Measurements from ENCODE around the gene CFAP77.

CFAP77 gene

DNA sequence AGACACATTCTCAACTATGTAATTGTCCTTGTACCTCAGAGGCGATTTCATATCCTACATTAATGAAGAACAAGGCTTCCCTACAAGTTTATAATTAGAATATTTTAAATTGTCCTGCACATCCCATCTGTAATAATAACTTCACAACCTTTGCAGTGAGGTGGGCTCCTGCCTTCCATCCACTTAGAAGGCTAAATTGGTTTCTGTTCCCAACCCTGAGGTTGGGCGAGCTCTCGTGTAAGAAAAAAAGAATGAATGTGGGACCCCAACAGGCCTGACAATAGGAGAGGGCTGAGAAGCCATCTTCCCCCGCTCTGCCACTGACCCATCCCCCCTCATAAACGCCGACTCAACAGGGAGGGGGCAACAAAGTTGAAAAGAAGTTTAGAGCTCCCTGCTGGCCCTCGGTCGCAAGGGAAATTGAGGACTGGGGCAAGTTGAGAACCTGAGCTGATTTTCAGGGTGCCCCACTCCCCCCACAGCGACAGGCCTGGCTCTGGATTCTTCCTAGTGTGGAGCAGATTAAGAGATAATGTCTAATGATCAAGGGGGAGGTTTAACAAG, 181.8 kb downstream of the CFAP77 start:
- TF ChIP-seq, protein P1, sequence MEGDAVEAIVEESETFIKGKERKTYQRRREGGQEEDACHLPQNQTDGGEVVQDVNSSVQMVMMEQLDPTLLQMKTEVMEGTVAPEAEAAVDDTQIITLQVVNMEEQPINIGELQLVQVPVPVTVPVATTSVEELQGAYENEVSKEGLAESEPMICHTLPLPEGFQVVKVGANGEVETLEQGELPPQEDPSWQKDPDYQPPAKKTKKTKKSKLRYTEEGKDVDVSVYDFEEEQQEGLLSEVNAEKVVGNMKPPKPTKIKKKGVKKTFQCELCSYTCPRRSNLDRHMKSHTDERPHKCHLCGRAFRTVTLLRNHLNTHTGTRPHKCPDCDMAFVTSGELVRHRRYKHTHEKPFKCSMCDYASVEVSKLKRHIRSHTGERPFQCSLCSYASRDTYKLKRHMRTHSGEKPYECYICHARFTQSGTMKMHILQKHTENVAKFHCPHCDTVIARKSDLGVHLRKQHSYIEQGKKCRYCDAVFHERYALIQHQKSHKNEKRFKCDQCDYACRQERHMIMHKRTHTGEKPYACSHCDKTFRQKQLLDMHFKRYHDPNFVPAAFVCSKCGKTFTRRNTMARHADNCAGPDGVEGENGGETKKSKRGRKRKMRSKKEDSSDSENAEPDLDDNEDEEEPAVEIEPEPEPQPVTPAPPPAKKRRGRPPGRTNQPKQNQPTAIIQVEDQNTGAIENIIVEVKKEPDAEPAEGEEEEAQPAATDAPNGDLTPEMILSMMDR (IDR thresholded peaks at IDR 0.05; ENCODE audit: borderline replicate concordance, control extremely low read depth, extremely low read depth, insufficient read depth, missing control alignments): no peak
- no peak for DNase-seq (ENCODE audit: low spot score)
- in situ Hi-C loops (cut with MboI; ENCODE audit: low sequenced_read_pairs, unreplicated experiment): no loop called here

DNA sequence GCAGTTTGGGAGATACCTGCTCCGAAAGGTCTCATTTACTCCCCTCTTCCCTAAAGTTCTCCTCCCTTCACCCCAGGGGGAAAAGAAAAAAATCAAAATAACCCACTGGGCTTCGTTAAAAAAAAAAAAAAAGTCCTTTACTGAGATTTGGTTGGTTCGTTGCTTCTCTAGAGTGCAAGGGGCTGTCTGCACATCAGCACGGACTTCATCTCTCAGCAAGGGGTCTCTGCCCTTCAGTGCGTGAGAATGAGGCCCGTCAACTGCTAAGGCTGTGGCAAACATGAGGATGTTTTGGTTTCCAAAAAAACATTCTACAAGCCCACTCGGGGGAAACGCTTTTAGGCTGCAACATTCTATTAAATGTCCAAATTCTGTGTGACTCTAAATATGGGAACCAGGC, 182.4 kb downstream of the CFAP77 start:
- DNase-seq (ENCODE audit: low spot score): no peak
- in situ Hi-C loops (cut with MboI; ENCODE audit: low sequenced_read_pairs, unreplicated experiment): no loop called here
- TF ChIP-seq, protein P1 (IDR thresholded peaks at IDR 0.05; ENCODE audit: borderline replicate concordance, control extremely low read depth, extremely low read depth, insufficient read depth, missing control alignments): no peak

DNA sequence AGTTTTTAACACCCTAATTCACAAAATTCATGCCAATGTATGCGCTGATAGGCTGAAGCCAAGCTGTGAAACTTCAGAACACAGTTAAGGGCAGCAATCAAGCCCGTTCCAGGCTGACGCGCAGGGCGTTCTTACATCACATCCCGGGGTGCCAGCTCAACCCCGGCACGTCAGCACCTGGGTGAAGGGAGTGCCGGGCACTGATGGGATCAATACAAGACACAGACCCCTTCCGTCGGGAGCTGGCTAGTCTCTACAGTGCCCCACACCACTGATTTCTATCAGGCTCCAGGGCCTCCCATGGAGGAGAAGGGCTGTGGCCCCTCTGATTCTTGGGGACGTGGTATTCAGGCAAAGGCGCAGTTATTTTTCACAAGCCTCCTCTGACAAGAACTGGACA, 184.4 kb downstream of the CFAP77 start:
- TF ChIP-seq, protein P1 (IDR thresholded peaks at IDR 0.05; ENCODE audit: borderline replicate concordance, control extremely low read depth, extremely low read depth, insufficient read depth, missing control alignments): no peak
- no peak for DNase-seq (ENCODE audit: low spot score)
- in situ Hi-C loops (cut with MboI; ENCODE audit: low sequenced_read_pairs, unreplicated experiment): no loop called here

DNA sequence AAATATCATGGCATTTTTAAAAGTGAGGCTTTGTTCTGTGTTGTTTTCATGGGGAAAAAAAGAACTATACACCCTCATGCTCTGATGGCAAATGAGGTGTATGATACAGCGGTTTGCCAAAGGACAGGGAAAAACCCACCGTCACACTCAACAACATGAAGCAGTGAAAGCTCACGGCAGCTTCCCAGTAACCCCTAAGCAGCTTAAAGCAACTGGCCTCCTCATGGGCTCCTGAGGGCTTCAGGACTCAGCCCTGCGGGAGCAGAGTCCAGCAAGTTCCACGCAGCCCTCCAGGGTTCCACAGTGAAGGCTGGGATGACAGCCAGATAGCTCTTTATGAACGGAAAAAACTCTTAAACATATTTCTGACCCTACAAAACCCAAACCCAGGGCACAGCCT, 185.3 kb downstream of the CFAP77 start:
- TF ChIP-seq, protein P1 (IDR thresholded peaks at IDR 0.05; ENCODE audit: borderline replicate concordance, control extremely low read depth, extremely low read depth, insufficient read depth, missing control alignments): no peak
- in situ Hi-C loops (cut with MboI; ENCODE audit: low sequenced_read_pairs, unreplicated experiment): no loop called here
- no peak for DNase-seq (ENCODE audit: low spot score)

DNA sequence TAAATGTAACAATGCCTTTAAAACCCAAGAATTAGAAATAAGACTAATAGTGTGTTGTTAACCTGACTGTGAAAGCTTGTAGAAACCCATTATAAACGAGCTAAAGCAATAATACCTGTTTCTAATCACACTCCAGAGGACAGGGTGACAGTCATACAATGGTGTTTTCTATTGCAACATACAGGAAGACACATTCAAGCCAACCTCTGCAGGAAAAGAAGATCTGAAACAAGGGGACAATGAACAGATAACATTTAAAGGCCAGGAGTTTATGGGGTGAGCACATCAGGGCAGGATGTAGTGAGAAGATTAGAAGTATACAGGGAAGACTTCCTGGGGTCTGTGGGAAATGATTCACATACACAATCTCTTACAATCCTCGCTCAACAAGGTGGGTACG, 186.2 kb downstream of the CFAP77 start:
- TF ChIP-seq, protein P1 (IDR thresholded peaks at IDR 0.05; ENCODE audit: borderline replicate concordance, control extremely low read depth, extremely low read depth, insufficient read depth, missing control alignments): no peak
- no peak for DNase-seq (ENCODE audit: low spot score)
- in situ Hi-C loops (cut with MboI; ENCODE audit: low sequenced_read_pairs, unreplicated experiment): no loop called here

DNA sequence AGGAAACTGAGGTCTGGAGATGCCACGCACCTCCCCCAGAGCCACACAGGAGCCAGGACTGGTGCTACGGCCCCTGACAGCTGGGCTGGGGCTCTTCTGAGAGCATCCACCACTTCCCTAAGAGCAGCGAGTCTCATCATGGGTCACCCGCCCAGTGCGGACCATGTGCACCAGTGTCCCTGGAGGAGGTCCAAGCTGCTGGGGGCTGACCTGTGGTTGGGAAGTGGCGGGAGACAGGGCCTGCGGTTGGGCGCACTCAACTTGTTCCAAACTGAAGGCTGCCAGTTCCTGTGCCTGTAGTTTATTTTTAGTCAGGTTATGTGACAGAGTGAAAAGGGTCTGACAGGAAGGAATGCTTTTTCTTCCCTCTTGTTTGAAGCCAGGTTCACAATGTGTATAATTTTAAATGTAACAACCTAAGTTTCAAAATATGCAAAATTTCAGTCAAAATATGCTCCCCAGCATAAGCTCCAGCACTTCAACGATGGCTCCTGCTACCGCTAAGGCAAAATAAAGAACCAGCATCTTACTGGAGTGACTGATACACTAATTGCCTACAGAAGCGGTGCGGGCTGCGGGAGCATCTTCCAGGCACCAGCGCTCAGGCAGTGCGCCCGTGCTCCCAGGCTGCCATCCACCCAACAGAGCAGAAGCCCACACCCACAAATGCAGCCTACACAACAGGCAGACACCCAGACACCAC, 187.2 kb downstream of the CFAP77 start:
- in situ Hi-C loops (cut with MboI; ENCODE audit: low sequenced_read_pairs, unreplicated experiment): no loop called here
- DNase-seq (ENCODE audit: low spot score): peak; percentile 11
- TF ChIP-seq, protein P1 (IDR thresholded peaks at IDR 0.05; ENCODE audit: borderline replicate concordance, control extremely low read depth, extremely low read depth, insufficient read depth, missing control alignments): no peak
